Astrocyte of the cerebellum (primary cell): ENCODE measurements around the gene EFNA1.

Experiments
- DNase-seq: peaks from one replicate; pipeline ENCODE4 v3.0.0-alpha.2; 2011; ENCODE audit warnings: low read depth
- H3K4me3 ChIP-seq: 2 replicates; pipeline ENCODE4 v1.5.1; 2011; ENCODE audit warnings: mild to moderate bottlenecking, low read depth, low read length, moderate library complexity
- CTCF ChIP-seq: IDR thresholded peaks from 2 replicates; pipeline ENCODE4 v1.5.1; 2012; ENCODE audit warnings: low read length, low read depth, moderate library complexity, mild to moderate bottlenecking; ENCODE audit errors: missing control alignments
- in situ Hi-C: cut with HindIII; loops from 2 replicates; pipeline ENCODE4 v1.10.0; 2017; ENCODE audit warnings: low sequenced_read_pairs

Gene EFNA1

GRCh38 chr1:155128755-155129473 lies 1.2 kb downstream of the EFNA1 start:
- TF ChIP-seq CTCF = no peak
- DNase-seq = no peak
- in situ Hi-C loops = no loop called here
- peak overlapping the region; percentile 46 for H3K4me3 ChIP-seq

- in situ Hi-C loops = no loop called here
- H3K4me3 ChIP-seq = no peak overlapping the region
- no peak for TF ChIP-seq CTCF
- no peak for DNase-seq
Observed at GRCh38 chr1:155130272-155131006, 2.8 kb downstream of the EFNA1 start.

- TF ChIP-seq CTCF = no peak
- DNase-seq = no peak
- H3K4me3 ChIP-seq = no peak overlapping the region
- in situ Hi-C loops = no loop called here
Observed at GRCh38 chr1:155131285-155131684, 3.6 kb downstream of the EFNA1 start.

GRCh38 chr1:155131856-155132255 lies 4.2 kb downstream of the EFNA1 start:
- in situ Hi-C loops = no loop called here
- DNase-seq = no peak
- TF ChIP-seq CTCF = no peak
- no peak overlapping the region for H3K4me3 ChIP-seq

- in situ Hi-C loops = no loop called here
- no peak for TF ChIP-seq CTCF
- no peak overlapping the region for H3K4me3 ChIP-seq
- no peak for DNase-seq
Observed at GRCh38 chr1:155133799-155134281, 6.2 kb downstream of the EFNA1 start.

- in situ Hi-C loops = no loop called here
- TF ChIP-seq CTCF = no peak
- DNase-seq = no peak
- peak overlapping the region; percentile 57 for H3K4me3 ChIP-seq
Observed at GRCh38 chr1:155134322-155134721, 6.6 kb downstream of the EFNA1 start.
